K562 (cell line): ENCODE measurements around the gene ARL6IP4. TPM values are rescaled to one million over a fixed set of nuclear protein-coding genes. Genes with fewer than 3 reads are reported as not detected.

ENCODE experiments used
- ATF1 ChIP-seq, 2 experiments: fragments of 450-650 bp in 1 of 2; IDR thresholded peaks; 2 replicates each; pipeline ENCODE4 v1.6.1; 2016; ENCODE audit warnings: missing compliant biosample characterization in 1 of 2, missing genetic modification characterization in 1 of 2
- BHLHE40 ChIP-seq: IDR thresholded peaks from 2 replicates; pipeline ENCODE4 v1.6.1; 2011; ENCODE audit warnings: low read length, improper control_type of control experiment
- CBX3 ChIP-seq, 2 experiments: IDR thresholded peaks; 1 replicate in 1 of 2; 2 replicates in 1 of 2; pipeline ENCODE4 v1.6.1; 2012; ENCODE audit warnings: inconsistent platforms in 2 of 2, low read length in 2 of 2, borderline replicate concordance in 1 of 2, control low read depth in 1 of 2
- DLX4 ChIP-seq: fragments of 250-450 bp; sonication (Bioruptor Pico); IDR thresholded peaks from 2 replicates; pipeline ENCODE4 v1.6.1; 2021; ENCODE audit warnings: mild to moderate bottlenecking
- HNRNPH1 ChIP-seq: fragments of 200-400 bp; formaldehyde crosslinking; optimal IDR thresholded peaks from 2 replicates; pipeline ENCODE3; 2017; ENCODE audit warnings: low read depth, mild to moderate bottlenecking, low read length, moderate library complexity
- IRF2 ChIP-seq: sonication (generic); formaldehyde crosslinking; IDR thresholded peaks from 2 replicates; pipeline ENCODE4 v1.8.1; 2022; ENCODE audit warnings: mild to moderate bottlenecking, missing genetic modification reagents
- KDM2B ChIP-seq: fragments of 250-450 bp; sonication (Bioruptor Pico); IDR thresholded peaks from 2 replicates; pipeline ENCODE4 v1.8.0; 2021; ENCODE audit warnings: mild to moderate bottlenecking, moderate library complexity
- KDM5B ChIP-seq: fragments of 200-600 bp; sonication (generic); IDR thresholded peaks from 2 replicates; pipeline ENCODE4 v1.6.1; 2012; ENCODE audit warnings: low read depth, mild to moderate bottlenecking, moderate library complexity, low read length, control low read depth, inconsistent platforms; ENCODE audit not compliant: insufficient replicate concordance
- KLF10 ChIP-seq: fragments of 250-450 bp; sonication (Bioruptor Pico); IDR thresholded peaks from 2 replicates; pipeline ENCODE4 v1.6.1; 2021; ENCODE audit warnings: matching md5 sums
- MBD2 ChIP-seq: sonication (generic); IDR thresholded peaks from 2 replicates; pipeline ENCODE4 v1.6.1; 2016; ENCODE audit warnings: low read depth, borderline replicate concordance
- MEIS2 ChIP-seq: fragments of 450-650 bp; IDR thresholded peaks from 2 replicates; pipeline ENCODE4 v1.6.1; 2014; ENCODE audit warnings: mild to moderate bottlenecking; ENCODE audit not compliant: partially characterized antibody
- NCOA1 ChIP-seq: fragments of 450-650 bp; IDR thresholded peaks from 2 replicates; pipeline ENCODE4 v1.6.1; 2016; ENCODE audit warnings: low read depth
- NONO ChIP-seq, 2 experiments: fragments of 200-400 bp in 1 of 2; fragments of 450-650 bp in 1 of 2; formaldehyde crosslinking in 1 of 2; IDR thresholded peaks; 2 replicates each; pipeline ENCODE4 v1.6.1; 2017; ENCODE audit warnings: low read depth in 2 of 2, mild to moderate bottlenecking in 2 of 2, moderate library complexity in 2 of 2, low read length in 1 of 2
- NR3C1 ChIP-seq: sonication (generic); formaldehyde crosslinking; IDR thresholded peaks from 2 replicates; pipeline ENCODE4 v1.8.1; 2022; ENCODE audit warnings: missing genetic modification reagents
- OTX1 ChIP-seq: fragments of 450-650 bp; formaldehyde crosslinking; IDR thresholded peaks from 2 replicates; pipeline ENCODE4 v1.4.0; 2022; ENCODE audit warnings: mild to moderate bottlenecking
- PRDM10 ChIP-seq: fragments of 450-650 bp; IDR thresholded peaks from 2 replicates; pipeline ENCODE4 v1.6.1; 2018; ENCODE audit not compliant: partially characterized antibody
- PRMT5 ChIP-seq: sonication (generic); formaldehyde crosslinking; IDR thresholded peaks from 2 replicates; pipeline ENCODE4 v1.5.0; 2020; ENCODE audit warnings: missing genetic modification reagents
- PRPF4 ChIP-seq: fragments of 200-400 bp; formaldehyde crosslinking; IDR thresholded peaks from one replicate; pipeline ENCODE4 v1.6.1; 2017; ENCODE audit warnings: low read length, low read depth, mild to moderate bottlenecking; ENCODE audit not compliant: insufficient read depth, poor library complexity, severe bottlenecking
- RBFOX2 ChIP-seq: fragments of 200-400 bp; formaldehyde crosslinking; IDR thresholded peaks from 2 replicates; pipeline ENCODE4 v1.6.1; 2017; ENCODE audit warnings: low read depth, mild to moderate bottlenecking, low read length, moderate library complexity
- SAP30 ChIP-seq: fragments of 200-600 bp; sonication (generic); IDR thresholded peaks from 2 replicates; pipeline ENCODE4 v1.6.1; 2012; ENCODE audit warnings: borderline replicate concordance, low read depth, mild to moderate bottlenecking, moderate library complexity, low read length, control low read depth, inconsistent platforms; ENCODE audit not compliant: insufficient read depth, poor library complexity, severe bottlenecking
- ZBTB1 ChIP-seq: sonication (generic); formaldehyde crosslinking; IDR thresholded peaks from 2 replicates; pipeline ENCODE4 v1.8.1; 2023; ENCODE audit warnings: missing genetic modification reagents, low read depth, mild to moderate bottlenecking, borderline replicate concordance
- ZNF143 ChIP-seq: sonication (generic); formaldehyde crosslinking; IDR thresholded peaks from 2 replicates; pipeline ENCODE4 v1.9.0; 2022; ENCODE audit warnings: mild to moderate bottlenecking, missing genetic modification reagents
- ZNF354B ChIP-seq: fragments of 250-450 bp; sonication (Bioruptor Pico); IDR thresholded peaks from 2 replicates; pipeline ENCODE4 v1.4.0; 2020
- polyA plus RNA-seq, 8 experiments: library from polyadenylated mRNA; depleted of rRNA in 4 of 8; stranded (reverse) in 5 of 8; unstranded in 3 of 8; fragments of >200 nt; fragmentation: Nextera tagmentation in 2 of 8; fragmentation: Illumina TruSeq in 1 of 8; extraction: Ambion mirVana in 2 of 8; extraction: Trizol in 1 of 8; gene quantifications; 2 replicates each; pipeline versions ENCODE4 v1.2.1 to v1.2.3, GENCODE V29; 2011 to 2014; ENCODE audit warnings: inconsistent platforms in 1 of 8, missing spikeins in 1 of 8
- total RNA-seq, 7 experiments: library from RNA; depleted of rRNA in 6 of 7; stranded (reverse); fragments of >200 nt in 6 of 7; fragmentation: Illumina TruSeq in 2 of 7; extraction: Trizol in 2 of 7; gene quantifications; 2 replicates each; pipeline versions ENCODE4 v1.2.1 to v1.2.3, GENCODE V29; 2011 to 2021; ENCODE audit warnings: low replicate concordance in 1 of 7

ARL6IP4 gene
- total and polyA plus RNA-seq, 9 of the 15 experiments (the other 6 are each of a cell fraction or from before 2014, with no cell fraction given), result 2.4 to 255 (median 151) TPM

GRCh38 chr12:122980183-122981035 is at the start of gene ARL6IP4 (continued):
- no peak for TF ChIP-seq BHLHE40
- peak; percentile 60; the same call in 1 of the 2 replicates for TF ChIP-seq IRF2 (CRISPR knock-in tag)
- no peak for TF ChIP-seq ATF1 (CRISPR knock-in tag; IDR thresholded peaks at IDR 0.05)
- peak; percentile 33; the same call in 1 of the 2 replicates for TF ChIP-seq ATF1 (tag; IDR thresholded peaks at IDR 0.05)
- TF ChIP-seq PRDM10, result peak; percentile 84
- TF ChIP-seq PRMT5, result 0 out of 2 replicates have a peak, but pooled peaks have one; percentile 8
- TF ChIP-seq KDM5B, result peak; percentile 84
- peak; percentile 59 for TF ChIP-seq HNRNPH1
- no peak for TF ChIP-seq ZNF354B
- peak; percentile 76 to 86; a peak in 3 of 4 replicates for TF ChIP-seq NONO (IDR thresholded peaks at IDR 0.05; ENCODE audit: low read depth in 2 of 2, low read length in 1 of 2)
- peak; percentile 1; the same call in 1 of the 2 replicates for TF ChIP-seq NR3C1 (CRISPR knock-in tag)
- TF ChIP-seq CBX3 (IDR thresholded peaks at IDR 0.05; ENCODE audit: borderline replicate concordance in 1 of 2, low read length in 2 of 2), result no peak
- no peak; the same call in 1 of the 2 replicates for TF ChIP-seq KDM2B (CRISPR knock-in tag)
- peak; percentile 18 for TF ChIP-seq MEIS2
- peak; percentile 39; the same call in 1 of the 2 replicates for TF ChIP-seq OTX1
- TF ChIP-seq MBD2, result no peak; the same call in 1 of the 2 replicates
- peak; percentile 61; the same call in 1 of the 2 replicates for TF ChIP-seq NCOA1
- TF ChIP-seq PRPF4, result no peak
- TF ChIP-seq RBFOX2, result peak; percentile 93
- peak; percentile 76; the same call in 1 of the 2 replicates for TF ChIP-seq ZBTB1
- no peak for TF ChIP-seq DLX4 (CRISPR knock-in tag)
- no peak for TF ChIP-seq KLF10 (CRISPR knock-in tag)
- TF ChIP-seq SAP30, result peak; percentile 55
- 0 out of 2 replicates have a peak, but pooled peaks have one; percentile 53 for TF ChIP-seq ZNF143 (CRISPR knock-in tag)
